SK-N-SH (cell line): Measurements from ENCODE around the gene AADAT. TPM values are rescaled to one million over a fixed set of nuclear protein-coding genes. Genes with fewer than 3 reads are reported as not detected.

Source experiments
- CTCF ChIA-PET: fragments of 300-600, 350-600 bp; formaldehyde crosslinking; extraction: SDS; loops from one replicate; lab custom pipeline; 2021; lab: Yijun Ruan, JAX
- POLR2A ChIA-PET: fragments of 350-600 bp; sonication (Branson Sonifier 250); formaldehyde crosslinking; extraction: SDS; loops from one replicate; lab custom pipeline; 2020; ENCODE audit warnings: antibody characterized with exemption, inconsistent platforms; lab: Yijun Ruan, JAX
- DNase-seq: peaks from one replicate; pipeline ENCODE4 v3.0.0; 2012
- H2AFZ ChIP-seq: fragments of 200-600 bp; sonication (generic); 2 replicates; pipeline ENCODE4 v1.8.1; 2016; ENCODE audit warnings: antibody characterized with exemption, mild to moderate bottlenecking, low read depth
- H3F3A ChIP-seq: fragments of 200-600 bp; sonication (generic); replicated peaks from 2 replicates; pipeline ENCODE3; 2016; ENCODE audit warnings: antibody characterized with exemption, mild to moderate bottlenecking; ENCODE audit not compliant: insufficient read depth
- H3K27ac ChIP-seq, 2 experiments: fragments of 200-500 bp in 1 of 2; fragments of 200-600 bp in 1 of 2; sonication (Bioruptor generic) in 1 of 2; sonication (generic), shearing (Covaris generic) in 1 of 2; 2 replicates each; pipeline versions ENCODE4 v1.5.1 to v1.6.1; 2014 to 2016; ENCODE audit warnings: low read depth in 2 of 2, inconsistent platforms in 1 of 2, low read length in 1 of 2, mild to moderate bottlenecking in 1 of 2, mixed read lengths in 1 of 2
- H3K27me3 ChIP-seq: fragments of 200-600 bp; sonication (generic), shearing (Covaris generic); 2 replicates; pipeline ENCODE4 v1.6.1; 2016; ENCODE audit warnings: mixed run types; ENCODE audit not compliant: insufficient read depth
- H3K36me3 ChIP-seq, 2 experiments: fragments of 200-500 bp in 1 of 2; fragments of 200-600 bp in 1 of 2; sonication (Bioruptor generic) in 1 of 2; sonication (generic) in 1 of 2; replicated peaks in 1 of 2; 2 replicates each; pipeline versions ENCODE3 to v1.5.1; 2014 to 2016; ENCODE audit warnings: low read length in 1 of 2, mild to moderate bottlenecking in 1 of 2; ENCODE audit not compliant: insufficient read depth in 2 of 2, control insufficient read depth in 1 of 2
- H3K4me1 ChIP-seq, 2 experiments: fragments of 200-500 bp in 1 of 2; fragments of 200-600 bp in 1 of 2; sonication (Bioruptor generic) in 1 of 2; sonication (generic), shearing (Covaris generic) in 1 of 2; 2 replicates each; pipeline versions ENCODE4 v1.5.1 to v1.6.1; 2014 to 2016; ENCODE audit warnings: low read depth in 1 of 2, low read length in 1 of 2, mixed run types in 1 of 2; ENCODE audit not compliant: insufficient read depth in 2 of 2, control insufficient read depth in 1 of 2
- H3K4me2 ChIP-seq: fragments of 200-600 bp; sonication (generic), shearing (Covaris generic); 2 replicates; pipeline ENCODE4 v1.6.1; 2017; ENCODE audit warnings: mixed run types
- H3K4me3 ChIP-seq, 2 experiments: fragments of 200-500 bp in 1 of 2; fragments of 200-600 bp in 1 of 2; sonication (Bioruptor generic) in 1 of 2; sonication (generic), shearing (Covaris generic) in 1 of 2; 2 replicates each; pipeline versions ENCODE4 v1.5.1 to v1.8.1; 2014 to 2016; ENCODE audit warnings: low read depth in 2 of 2, inconsistent platforms in 1 of 2, low read length in 1 of 2, mild to moderate bottlenecking in 1 of 2, mixed read lengths in 1 of 2, moderate library complexity in 1 of 2
- H3K79me2 ChIP-seq: fragments of 200-600 bp; sonication (generic); 2 replicates; pipeline ENCODE4 v1.8.1; 2017; ENCODE audit warnings: mild to moderate bottlenecking; ENCODE audit not compliant: insufficient read depth
- H3K9ac ChIP-seq: fragments of 200-600 bp; sonication (generic); 2 replicates; pipeline ENCODE4 v1.6.1; 2017; ENCODE audit warnings: mixed run types
- H3K9me2 ChIP-seq: fragments of 200-600 bp; sonication (generic); 2 replicates; pipeline ENCODE4 v1.6.1; 2017; ENCODE audit warnings: mixed run types
- H3K9me3 ChIP-seq: fragments of 200-600 bp; sonication (generic); 2 replicates; pipeline ENCODE4 v1.6.1; 2017; ENCODE audit warnings: mixed run types, mild to moderate bottlenecking, moderate library complexity
- H4K20me1 ChIP-seq: fragments of 200-600 bp; sonication (generic); 2 replicates; pipeline ENCODE4 v1.6.1; 2017; ENCODE audit warnings: mild to moderate bottlenecking, mixed run types; ENCODE audit not compliant: insufficient read depth
- CHD2 ChIP-seq: fragments of 150-350 bp; IDR thresholded peaks from 2 replicates; pipeline ENCODE4 v1.6.1; 2018; ENCODE audit warnings: low read length; ENCODE audit not compliant: partially characterized antibody
- ELF1 ChIP-seq: IDR thresholded peaks from 2 replicates; pipeline ENCODE4 v1.4.0; 2012
- EP300 ChIP-seq, 2 experiments: IDR thresholded peaks; 2 replicates each; pipeline versions ENCODE4 v1.4.0 to v1.6.1; 2012; ENCODE audit warnings: borderline replicate concordance in 1 of 2, low read depth in 1 of 2, low read length in 1 of 2
- FOXJ3 ChIP-seq: sonication (generic); formaldehyde crosslinking; IDR thresholded peaks from 2 replicates; pipeline ENCODE4 v1.5.1; 2020; ENCODE audit warnings: mild to moderate bottlenecking, missing genetic modification reagents
- FOXM1 ChIP-seq: IDR thresholded peaks from 2 replicates; pipeline ENCODE4 v1.4.0; 2012; ENCODE audit warnings: low read depth, mild to moderate bottlenecking
- MEF2A ChIP-seq: IDR thresholded peaks from 2 replicates; pipeline ENCODE4 v1.4.0; 2012; ENCODE audit warnings: low read depth, borderline replicate concordance
- NFIC ChIP-seq: IDR thresholded peaks from 2 replicates; pipeline ENCODE4 v1.4.0; 2012; ENCODE audit warnings: borderline replicate concordance
- RCOR1 ChIP-seq: fragments of 150-350 bp; IDR thresholded peaks from 2 replicates; pipeline ENCODE4 v1.6.1; 2017; ENCODE audit warnings: antibody characterized with exemption, low read length
- REST ChIP-seq: IDR thresholded peaks from 2 replicates; pipeline ENCODE4 v1.6.1; 2012; ENCODE audit warnings: mild to moderate bottlenecking, low read depth, low read length, moderate library complexity
- RFX5 ChIP-seq: IDR thresholded peaks from 2 replicates; pipeline ENCODE4 v1.6.1; 2012; ENCODE audit warnings: mild to moderate bottlenecking, improper control_type of control experiment, low read length
- TAF1 ChIP-seq: IDR thresholded peaks from 2 replicates; pipeline ENCODE4 v1.6.1; 2012; ENCODE audit warnings: low read depth, mild to moderate bottlenecking, low read length, moderate library complexity, borderline replicate concordance
- TCF12 ChIP-seq: IDR thresholded peaks from 2 replicates; pipeline ENCODE4 v1.4.0; 2012
- USF1 ChIP-seq: IDR thresholded peaks from 2 replicates; pipeline ENCODE4 v1.4.0; 2012; ENCODE audit warnings: low read depth, borderline replicate concordance
- USF2 ChIP-seq: fragments of 150-350 bp; IDR thresholded peaks from 2 replicates; pipeline ENCODE4 v1.6.1; 2017; ENCODE audit warnings: antibody characterized with exemption, low read length, low read depth, borderline replicate concordance
- polyA plus RNA-seq, 3 experiments: library from polyadenylated mRNA; depleted of rRNA; stranded (reverse); fragments of >200 nt; gene quantifications; 2 replicates each; pipeline ENCODE4 v1.2.3, GENCODE V29; 2012
- TF ChIP-seq, protein P1 (sequence below): IDR thresholded peaks from 2 replicates; pipeline ENCODE4; 2012

The AADAT gene
- polyA plus RNA-seq, 1 of the 3 experiments (the other 2 are of a cell fraction), result 12.5 TPM

DNA sequence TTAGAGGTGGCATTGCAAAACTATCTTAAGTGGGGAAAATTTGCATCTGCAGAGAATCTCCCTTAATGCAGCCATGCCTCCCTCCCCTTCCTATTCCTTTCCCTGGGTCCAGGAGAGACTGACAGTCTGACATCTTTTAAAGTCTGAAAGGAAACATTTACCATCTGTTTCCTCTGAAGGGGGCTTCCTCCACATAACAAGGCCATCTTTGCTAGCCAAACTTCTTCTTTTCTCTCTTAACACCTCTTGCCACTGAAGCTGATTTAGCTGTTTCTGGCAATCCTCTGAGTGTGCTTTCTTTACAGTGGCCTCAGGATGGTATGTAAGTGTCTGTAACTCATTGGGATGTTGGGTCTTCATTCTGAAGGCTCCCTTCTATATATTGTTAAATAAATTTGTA lies 34.6 kb upstream of the AADAT start:
- H3K9me3 ChIP-seq, result no peaks in the 10 kb centered on the region
- no peak overlapping the region for H3K4me2 ChIP-seq
- H3K36me3 ChIP-seq, result no peaks in the 10 kb centered on the region
- no peaks in the 10 kb centered on the region for H4K20me1 ChIP-seq
- no peak overlapping the region for H2AFZ ChIP-seq
- H3K9me2 ChIP-seq, result no peaks in the 10 kb centered on the region
- no peaks in the 10 kb centered on the region for H3K4me1 ChIP-seq
- ChIA-PET POLR2A (no interaction called here), CTCF (interaction anchor here (2.2 kb wide), 1 partner anchor 135 kb away, joined by 6 read pairs; no protein-coding TSS in a partner anchor)
- no peak for TF ChIP-seq TAF1
- TF ChIP-seq CHD2, result no peak
- no peak for TF ChIP-seq USF2
- no peak for TF ChIP-seq FOXJ3 (CRISPR knock-in tag)
- TF ChIP-seq EP300 (IDR thresholded peaks at IDR 0.05; ENCODE audit: borderline replicate concordance in 1 of 2, low read depth in 1 of 2, low read length in 1 of 2), result no peak
- TF ChIP-seq MEF2A, result no peak
- TF ChIP-seq REST, result no peak
- no peak for TF ChIP-seq ELF1
- TF ChIP-seq FOXM1, result no peak
- no peak for TF ChIP-seq RFX5
- no peak for TF ChIP-seq TCF12
- no peak for TF ChIP-seq RCOR1
- TF ChIP-seq, protein P1, sequence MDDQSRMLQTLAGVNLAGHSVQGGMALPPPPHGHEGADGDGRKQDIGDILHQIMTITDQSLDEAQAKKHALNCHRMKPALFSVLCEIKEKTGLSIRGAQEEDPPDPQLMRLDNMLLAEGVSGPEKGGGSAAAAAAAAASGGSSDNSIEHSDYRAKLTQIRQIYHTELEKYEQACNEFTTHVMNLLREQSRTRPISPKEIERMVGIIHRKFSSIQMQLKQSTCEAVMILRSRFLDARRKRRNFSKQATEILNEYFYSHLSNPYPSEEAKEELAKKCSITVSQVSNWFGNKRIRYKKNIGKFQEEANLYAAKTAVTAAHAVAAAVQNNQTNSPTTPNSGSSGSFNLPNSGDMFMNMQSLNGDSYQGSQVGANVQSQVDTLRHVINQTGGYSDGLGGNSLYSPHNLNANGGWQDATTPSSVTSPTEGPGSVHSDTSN, result no peak
- no peak for TF ChIP-seq NFIC
- TF ChIP-seq USF1, result no peak
- H3K27me3 ChIP-seq, result no peaks in the 10 kb centered on the region
- H3K9ac ChIP-seq, result no peak overlapping the region
- no peak overlapping the region for H3K4me3 ChIP-seq
- H3K27ac ChIP-seq, result no peak overlapping the region
- H3F3A ChIP-seq, result no peaks in the 10 kb centered on the region
- no peaks in the 10 kb centered on the region for H3K79me2 ChIP-seq
- DNase-seq, result no peak
